Astrocyte (in vitro differentiated cells and primary cell): ENCODE data around the gene MMS19. TPM values are rescaled to one million over a fixed set of nuclear protein-coding genes. Genes with fewer than 3 reads are reported as not detected.
A peak's percentile ranks its signal among the peaks of the same experiment; 100 is the strongest.

Experiments used
- DNase-seq: peaks from one replicate; pipeline ENCODE4 v3.0.0-alpha.2; 2010; ENCODE audit warnings: low read depth
- FAIRE-seq: peaks from 2 replicates; lab custom pipeline; 2011; peaks lifted over from hg19 to GRCh38; lab: Jason Lieb, UNC
- H2AFZ ChIP-seq: 2 replicates; pipeline ENCODE4 v1.6.0; 2012; ENCODE audit warnings: low read depth, low read length, inconsistent platforms
- H3K27ac ChIP-seq: 2 replicates; pipeline ENCODE4 v1.5.1; 2011; ENCODE audit warnings: low read depth, low read length, inconsistent platforms
- H3K27me3 ChIP-seq: 2 replicates; pipeline ENCODE4 v1.6.0; 2011; ENCODE audit warnings: low read length, inconsistent platforms; ENCODE audit not compliant: insufficient read depth
- H3K36me3 ChIP-seq: 2 replicates; pipeline ENCODE4 v1.5.1; 2011; ENCODE audit warnings: low read length, inconsistent platforms; ENCODE audit not compliant: insufficient read depth
- H3K4me1 ChIP-seq: 2 replicates; pipeline ENCODE4 v1.5.1; 2011; ENCODE audit warnings: low read length, inconsistent platforms; ENCODE audit not compliant: insufficient read depth
- H3K4me2 ChIP-seq: 2 replicates; pipeline ENCODE4 v1.6.0; 2012; ENCODE audit warnings: low read length, inconsistent platforms
- H3K4me3 ChIP-seq: 2 replicates; pipeline ENCODE4 v1.5.1; 2011; ENCODE audit warnings: low read depth, mild to moderate bottlenecking, low read length, inconsistent platforms; ENCODE audit not compliant: insufficient read depth
- H3K79me2 ChIP-seq: 2 replicates; pipeline ENCODE4 v1.6.0; 2012; ENCODE audit warnings: mild to moderate bottlenecking, low read length, inconsistent platforms; ENCODE audit not compliant: insufficient read depth
- H3K9ac ChIP-seq: 2 replicates; pipeline ENCODE4 v1.6.0; 2012; ENCODE audit warnings: mild to moderate bottlenecking, low read length, inconsistent platforms
- H3K9me3 ChIP-seq: 2 replicates; pipeline ENCODE4 v1.5.1; 2012; ENCODE audit warnings: low read depth, mild to moderate bottlenecking, low read length, inconsistent platforms; ENCODE audit not compliant: insufficient read depth
- H4K20me1 ChIP-seq: 2 replicates; pipeline ENCODE4 v1.6.0; 2012; ENCODE audit warnings: low read length, inconsistent platforms; ENCODE audit not compliant: insufficient read depth
- H3K27ac Mint-ChIP-seq: one replicate; pipeline ENCODE4 v1.8.0; 2021; ENCODE audit warnings: mild to moderate bottlenecking, mixed read lengths; ENCODE audit not compliant: unreplicated experiment
- H3K27me3 Mint-ChIP-seq: one replicate; pipeline ENCODE4 v1.8.0; 2021; ENCODE audit warnings: low read depth, mixed read lengths; ENCODE audit not compliant: unreplicated experiment
- H3K36me3 Mint-ChIP-seq: one replicate; pipeline ENCODE4 v1.8.0; 2021; ENCODE audit warnings: low read depth, mixed read lengths; ENCODE audit not compliant: unreplicated experiment
- H3K4me1 Mint-ChIP-seq: one replicate; pipeline ENCODE4 v1.8.0; 2021; ENCODE audit warnings: low read depth, mixed read lengths; ENCODE audit not compliant: unreplicated experiment
- H3K4me3 Mint-ChIP-seq: one replicate; pipeline ENCODE4 v1.8.0; 2021; ENCODE audit warnings: mild to moderate bottlenecking, moderate library complexity, mixed read lengths; ENCODE audit not compliant: unreplicated experiment
- H3K9me3 Mint-ChIP-seq: one replicate; pipeline ENCODE4 v1.8.0; 2021; ENCODE audit warnings: mild to moderate bottlenecking, mixed read lengths; ENCODE audit not compliant: unreplicated experiment
- CTCF ChIP-seq: IDR thresholded peaks from 2 replicates; pipeline ENCODE4 v1.5.1; 2011; ENCODE audit warnings: low read depth, mild to moderate bottlenecking, inconsistent platforms, low read length, moderate library complexity; ENCODE audit not compliant: insufficient read depth
- EZH2 ChIP-seq: IDR thresholded peaks from 2 replicates; pipeline ENCODE4 v1.6.1; 2012; ENCODE audit warnings: mild to moderate bottlenecking, low read length, inconsistent platforms; ENCODE audit not compliant: insufficient read depth
- total RNA-seq: library from RNA; stranded (reverse); gene quantifications from 2 replicates; pipeline ENCODE4 v1.2.1, GENCODE V29; 2021

Gene MMS19
- total RNA-seq, 1 donor from 2014 or later = 84.4 TPM

GRCh38 chr10:97451605-97452004, 46.6 kb downstream of the MMS19 start:
- H3K4me1 ChIP-seq = peaks cover 18% of the 10 kb centered on the region
- no peaks in the 10 kb centered on the region for H3K27me3 ChIP-seq
- DNase-seq (no peak), FAIRE-seq (no peak)
- Mint-ChIP-seq H3K27me3 (no peaks in the 10 kb centered on the region), H3K27ac (no peak overlapping the region), H3K4me1 (peaks cover 42% of the 10 kb centered on the region), H3K9me3 (no peaks in the 10 kb centered on the region), H3K36me3 (peaks cover 20% of the 10 kb centered on the region), H3K4me3 (no peak overlapping the region)
- no peak overlapping the region for H3K4me3 ChIP-seq
- peaks cover 82% of the 10 kb centered on the region for H4K20me1 ChIP-seq
- H2AFZ ChIP-seq = no peak overlapping the region
- peaks cover 27% of the 10 kb centered on the region for H3K36me3 ChIP-seq
- no peak overlapping the region for H3K27ac ChIP-seq
- H3K9ac ChIP-seq = no peak overlapping the region
- TF ChIP-seq EZH2 (no peak), CTCF (no peak)
- H3K9me3 ChIP-seq = no peaks in the 10 kb centered on the region
- H3K4me2 ChIP-seq = no peak overlapping the region
- H3K79me2 ChIP-seq = peaks cover 75% of the 10 kb centered on the region

- Histone ChIP-seq H3K4me3 (no peak overlapping the region), H3K9me3 (no peaks in the 10 kb centered on the region), H3K27ac (no peak overlapping the region), H4K20me1 (peaks cover 74% of the 10 kb centered on the region), H3K9ac (no peak overlapping the region), H3K4me1 (peaks cover 21% of the 10 kb centered on the region), H3K79me2 (peaks cover 76% of the 10 kb centered on the region), H3K4me2 (no peak overlapping the region), H3K36me3 (peaks cover 19% of the 10 kb centered on the region), H3K27me3 (no peaks in the 10 kb centered on the region), H2AFZ (no peak overlapping the region)
- FAIRE-seq = no peak
- Mint-ChIP-seq H3K4me3 (peak overlapping the region; percentile 56), H3K36me3 (peaks cover 19% of the 10 kb centered on the region), H3K4me1 (peaks cover 46% of the 10 kb centered on the region), H3K27me3 (no peaks in the 10 kb centered on the region), H3K9me3 (no peaks in the 10 kb centered on the region), H3K27ac (no peak overlapping the region)
- DNase-seq = no peak
- TF ChIP-seq CTCF (no peak), EZH2 (no peak)
Measured at GRCh38 chr10:97450828-97451227, 47.4 kb downstream of the MMS19 start.

GRCh38 chr10:97445722-97446639, 52.2 kb downstream of the MMS19 start, which contains the start of the genes EXOSC1 and ZDHHC16:
Gene EXOSC1 (minus strand): TSS chr10:97446006. CDS start chr10:97445985, 21 bp downstream.
Gene ZDHHC16 (plus strand): TSS chr10:97446175. CDS start chr10:97451676, 5,501 bp downstream.
- no peak for TF ChIP-seq EZH2
- TF ChIP-seq CTCF = no peak
- DNase-seq (peak; percentile 96), FAIRE-seq (peak; percentile 64)
- Histone ChIP-seq H3K36me3 (peaks cover 11% of the 10 kb centered on the region), H3K9me3 (no peaks in the 10 kb centered on the region), H3K27me3 (no peaks in the 10 kb centered on the region), H3K79me2 (peaks cover 70% of the 10 kb centered on the region), H3K4me3 (peak within 1 kb of the TSS; percentile 99), H3K4me1 (peaks cover 18% of the 10 kb centered on the region), H4K20me1 (peaks cover 38% of the 10 kb centered on the region), H3K4me2 (peak within 1 kb of the TSS; percentile 92), H2AFZ (peak within 1 kb of the TSS; percentile 92), H3K9ac (peak within 1 kb of the TSS; percentile 94), H3K27ac (peak within 1 kb of the TSS; percentile 59)
- no peaks in the 10 kb centered on the region for H3K27me3 Mint-ChIP-seq
- H3K27ac Mint-ChIP-seq = peak within 1 kb of the TSS; percentile 77
- H3K9me3 Mint-ChIP-seq = no peaks in the 10 kb centered on the region
- peaks cover 29% of the 10 kb centered on the region for H3K4me1 Mint-ChIP-seq
- peaks cover 2% of the 10 kb centered on the region for H3K36me3 Mint-ChIP-seq
- peak within 1 kb of the TSS; percentile 94 for H3K4me3 Mint-ChIP-seq
